Liver (tissue), 10 donors: ENCODE results near the gene SLC12A3. TPM values are rescaled to one million over a fixed set of nuclear protein-coding genes. Genes with fewer than 3 reads are reported as not detected.

Experiments
- DNase-seq: peaks from one replicate; pipeline ENCODE4 v3.0.0-alpha.2; 2017; ENCODE audit warnings: low spot score
- H3K27ac ChIP-seq, 2 donors: one replicate each; pipeline ENCODE4 v1.7.0; 2013; ENCODE audit warnings: inconsistent platforms in 2 of 2, low read length in 2 of 2, control low read depth in 1 of 2, low read depth in 1 of 2, mild to moderate bottlenecking in 1 of 2
- H3K27me3 ChIP-seq, 4 donors: one replicate each; pipeline versions ENCODE4 v1.6.1 to v1.7.0; 2013; ENCODE audit warnings: low read length in 3 of 4, inconsistent platforms in 1 of 4, mild to moderate bottlenecking in 1 of 4, moderate library complexity in 1 of 4; ENCODE audit not compliant: control insufficient read depth in 4 of 4, insufficient read depth in 4 of 4
- H3K36me3 ChIP-seq, 4 donors: one replicate each; pipeline versions ENCODE4 v1.6.1 to v1.7.0; 2013; ENCODE audit warnings: low read length in 3 of 4, mild to moderate bottlenecking in 3 of 4, low read depth in 1 of 4, moderate library complexity in 1 of 4; ENCODE audit not compliant: control insufficient read depth in 4 of 4, insufficient read depth in 3 of 4
- H3K4me1 ChIP-seq, 4 donors: one replicate each; pipeline versions ENCODE4 v1.6.1 to v1.7.0; 2013; ENCODE audit warnings: low read length in 3 of 4, mild to moderate bottlenecking in 3 of 4, moderate library complexity in 1 of 4; ENCODE audit not compliant: control insufficient read depth in 4 of 4, insufficient read depth in 4 of 4
- H3K4me3 ChIP-seq, 3 donors: one replicate each; pipeline versions ENCODE4 v1.6.1 to v1.7.0; 2013; ENCODE audit warnings: low read length in 3 of 3, control low read depth in 1 of 3, low read depth in 1 of 3, mild to moderate bottlenecking in 1 of 3
- H3K9ac ChIP-seq, 2 donors: one replicate each; pipeline ENCODE4 v1.7.0; 2013; ENCODE audit warnings: low read length in 2 of 2, mild to moderate bottlenecking in 2 of 2, moderate library complexity in 2 of 2, control low read depth in 1 of 2, low read depth in 1 of 2
- H3K9me3 ChIP-seq, 4 donors: one replicate each; pipeline versions ENCODE4 v1.6.1 to v1.7.0; 2013; ENCODE audit warnings: low read length in 3 of 4; ENCODE audit not compliant: control insufficient read depth in 4 of 4
- EGR1 ChIP-seq, 2 donors: IDR thresholded peaks; 2 replicates each; pipeline ENCODE4 v1.6.1; 2016 to 2018; ENCODE audit warnings: antibody characterized with exemption in 2 of 2, low read depth in 2 of 2
- FOXA1 ChIP-seq: IDR thresholded peaks from 2 replicates; pipeline ENCODE4 v1.6.1; 2016; ENCODE audit warnings: antibody characterized with exemption
- FOXA2 ChIP-seq: IDR thresholded peaks from 2 replicates; pipeline ENCODE4 v1.6.1; 2016; ENCODE audit warnings: antibody characterized with exemption
- GABPA ChIP-seq, 2 donors: IDR thresholded peaks in 1 of 2; conservative IDR thresholded peaks in 1 of 2; 2 replicates each; pipeline ENCODE4 v1.6.1; 2016; ENCODE audit warnings: antibody characterized with exemption in 2 of 2, mild to moderate bottlenecking in 1 of 2, moderate library complexity in 1 of 2
- HNF4A ChIP-seq, 2 donors: conservative IDR thresholded peaks; 2 replicates each; pipeline ENCODE4 v1.6.1; 2016; ENCODE audit warnings: antibody characterized with exemption in 2 of 2, mild to moderate bottlenecking in 2 of 2
- HNF4G ChIP-seq: IDR thresholded peaks from 2 replicates; pipeline ENCODE4 v1.6.1; 2016; ENCODE audit warnings: antibody characterized with exemption
- JUND ChIP-seq, 2 donors: IDR thresholded peaks; 2 replicates each; pipeline ENCODE4 v1.6.1; 2016; ENCODE audit warnings: antibody characterized with exemption in 2 of 2
- MAX ChIP-seq: IDR thresholded peaks from 2 replicates; pipeline ENCODE4 v1.6.1; 2016; ENCODE audit warnings: antibody characterized with exemption
- NR2F2 ChIP-seq: IDR thresholded peaks from 2 replicates; pipeline ENCODE4 v1.6.1; 2016; ENCODE audit warnings: antibody characterized with exemption
- RAD21 ChIP-seq, 2 donors: IDR thresholded peaks; 2 replicates each; pipeline ENCODE4 v1.6.1; 2016; ENCODE audit warnings: antibody characterized with exemption in 2 of 2, mild to moderate bottlenecking in 2 of 2
- RXRA ChIP-seq, 2 donors: IDR thresholded peaks; 2 replicates each; pipeline ENCODE4 v1.6.1; 2017 to 2018; ENCODE audit warnings: antibody characterized with exemption in 2 of 2, mild to moderate bottlenecking in 1 of 2
- SP1 ChIP-seq: IDR thresholded peaks from 2 replicates; pipeline ENCODE4 v1.6.1; 2018; ENCODE audit warnings: antibody characterized with exemption, mild to moderate bottlenecking
- TAF1 ChIP-seq: conservative IDR thresholded peaks from 2 replicates; pipeline ENCODE4 v1.6.1; 2016; ENCODE audit warnings: antibody characterized with exemption, mild to moderate bottlenecking
- YY1 ChIP-seq: IDR thresholded peaks from 2 replicates; pipeline ENCODE4 v1.6.1; 2016; ENCODE audit warnings: antibody characterized with exemption, mild to moderate bottlenecking
- WGBS: extraction: QIAGEN DNeasy Blood & Tissue Kit; methylation state at CpG from one replicate; pipeline ENCODE4 v1.1.7; 2013; 5-methylcytosine and 5-hydroxymethylcytosine counted together
- polyA plus RNA-seq, 2 donors: library from polyadenylated mRNA; stranded (reverse) in 1 of 2; unstranded in 1 of 2; fragments of 200-250 nt in 1 of 2; fragments of >200 nt in 1 of 2; fragmentation: Nextera tagmentation in 1 of 2; extraction: Ambion mirVana in 1 of 2; gene quantifications; one replicate each; pipeline versions ENCODE4 v1.2.1 to v1.2.3, GENCODE V29; 2013 to 2015
- small RNA-seq: library from RNA; depleted of rRNA; stranded (forward); fragments of <200 nt; gene quantifications from one replicate; pipeline ENCODE3, GENCODE V24; 2014
- total RNA-seq, 2 donors: library from RNA; depleted of rRNA; stranded (reverse); fragments of >200 nt; gene quantifications; one replicate each; pipeline ENCODE4 v1.2.3, GENCODE V29; 2014
- TF ChIP-seq, protein P1 (sequence below): IDR thresholded peaks from 2 replicates; pipeline ENCODE4 v1.6.1; 2016; ENCODE audit warnings: antibody characterized with exemption, mild to moderate bottlenecking
- TF ChIP-seq, protein P2 (sequence below): fragments of 150-350 bp; IDR thresholded peaks from 2 replicates; pipeline ENCODE4 v1.5.1; 2017; ENCODE audit warnings: improper control_type of control experiment, low read depth, low read length; ENCODE audit not compliant: missing input control
- TF ChIP-seq, protein P3 (sequence below): IDR thresholded peaks from 2 replicates; pipeline ENCODE4 v1.6.1; 2016; ENCODE audit warnings: antibody characterized with exemption
- TF ChIP-seq, protein P4 (sequence below): IDR thresholded peaks from 2 replicates; pipeline ENCODE4 v1.6.1; 2016; ENCODE audit warnings: antibody characterized with exemption
- donor health status: healthy.
- donor health status: healthy.
- donor health status: healthy.
- donor health status: healthy.
- donor health status: healthy.

The SLC12A3 gene
- total and polyA plus RNA-seq, 4 donors: 0.09 TPM; not detected in 3

- H3K36me3 ChIP-seq: no peaks in the 10 kb centered on the region
- peaks cover 0 to 18% (median 5%) of the 10 kb centered on the region in 4 donors for H3K4me1 ChIP-seq
- DNase-seq: peak; percentile 96
- H3K27me3 ChIP-seq: no peaks in the 10 kb centered on the region
- no peak overlapping the region for H3K4me3 ChIP-seq
- H3K9me3 ChIP-seq: no peaks in the 10 kb centered on the region
- 52% methylated on average over 30 of the region's 30 CpGs for WGBS
- H3K27ac ChIP-seq: peak overlapping the region; percentile 6 to 62
- TF ChIP-seq FOXA1 (no peak), MAX (no peak), HNF4G (no peak), YY1 (peak; percentile 30), HNF4A (conservative IDR thresholded peaks at IDR 0.05) (peak; percentile 46 to 52), SP1 (peak; percentile 42), TAF1 (no peak), RAD21 (IDR thresholded peaks at IDR 0.05) (peak; percentile 70 to 86), FOXA2 (no peak), JUND (IDR thresholded peaks at IDR 0.05) (peak in 1 of 2 donors; percentile 56), NR2F2 (peak; percentile 69), EGR1 (IDR thresholded peaks at IDR 0.05; ENCODE audit: low read depth in 2 of 2) (no peak), RXRA (IDR thresholded peaks at IDR 0.05) (peak; percentile 70 to 79), GABPA (IDR thresholded peaks at IDR 0.05 in 1 of 2, conservative IDR thresholded peaks at IDR 0.05 in 1 of 2) (no peak)
- TF ChIP-seq, protein P1, sequence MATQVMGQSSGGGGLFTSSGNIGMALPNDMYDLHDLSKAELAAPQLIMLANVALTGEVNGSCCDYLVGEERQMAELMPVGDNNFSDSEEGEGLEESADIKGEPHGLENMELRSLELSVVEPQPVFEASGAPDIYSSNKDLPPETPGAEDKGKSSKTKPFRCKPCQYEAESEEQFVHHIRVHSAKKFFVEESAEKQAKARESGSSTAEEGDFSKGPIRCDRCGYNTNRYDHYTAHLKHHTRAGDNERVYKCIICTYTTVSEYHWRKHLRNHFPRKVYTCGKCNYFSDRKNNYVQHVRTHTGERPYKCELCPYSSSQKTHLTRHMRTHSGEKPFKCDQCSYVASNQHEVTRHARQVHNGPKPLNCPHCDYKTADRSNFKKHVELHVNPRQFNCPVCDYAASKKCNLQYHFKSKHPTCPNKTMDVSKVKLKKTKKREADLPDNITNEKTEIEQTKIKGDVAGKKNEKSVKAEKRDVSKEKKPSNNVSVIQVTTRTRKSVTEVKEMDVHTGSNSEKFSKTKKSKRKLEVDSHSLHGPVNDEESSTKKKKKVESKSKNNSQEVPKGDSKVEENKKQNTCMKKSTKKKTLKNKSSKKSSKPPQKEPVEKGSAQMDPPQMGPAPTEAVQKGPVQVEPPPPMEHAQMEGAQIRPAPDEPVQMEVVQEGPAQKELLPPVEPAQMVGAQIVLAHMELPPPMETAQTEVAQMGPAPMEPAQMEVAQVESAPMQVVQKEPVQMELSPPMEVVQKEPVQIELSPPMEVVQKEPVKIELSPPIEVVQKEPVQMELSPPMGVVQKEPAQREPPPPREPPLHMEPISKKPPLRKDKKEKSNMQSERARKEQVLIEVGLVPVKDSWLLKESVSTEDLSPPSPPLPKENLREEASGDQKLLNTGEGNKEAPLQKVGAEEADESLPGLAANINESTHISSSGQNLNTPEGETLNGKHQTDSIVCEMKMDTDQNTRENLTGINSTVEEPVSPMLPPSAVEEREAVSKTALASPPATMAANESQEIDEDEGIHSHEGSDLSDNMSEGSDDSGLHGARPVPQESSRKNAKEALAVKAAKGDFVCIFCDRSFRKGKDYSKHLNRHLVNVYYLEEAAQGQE: no peak
- TF ChIP-seq, protein P2, sequence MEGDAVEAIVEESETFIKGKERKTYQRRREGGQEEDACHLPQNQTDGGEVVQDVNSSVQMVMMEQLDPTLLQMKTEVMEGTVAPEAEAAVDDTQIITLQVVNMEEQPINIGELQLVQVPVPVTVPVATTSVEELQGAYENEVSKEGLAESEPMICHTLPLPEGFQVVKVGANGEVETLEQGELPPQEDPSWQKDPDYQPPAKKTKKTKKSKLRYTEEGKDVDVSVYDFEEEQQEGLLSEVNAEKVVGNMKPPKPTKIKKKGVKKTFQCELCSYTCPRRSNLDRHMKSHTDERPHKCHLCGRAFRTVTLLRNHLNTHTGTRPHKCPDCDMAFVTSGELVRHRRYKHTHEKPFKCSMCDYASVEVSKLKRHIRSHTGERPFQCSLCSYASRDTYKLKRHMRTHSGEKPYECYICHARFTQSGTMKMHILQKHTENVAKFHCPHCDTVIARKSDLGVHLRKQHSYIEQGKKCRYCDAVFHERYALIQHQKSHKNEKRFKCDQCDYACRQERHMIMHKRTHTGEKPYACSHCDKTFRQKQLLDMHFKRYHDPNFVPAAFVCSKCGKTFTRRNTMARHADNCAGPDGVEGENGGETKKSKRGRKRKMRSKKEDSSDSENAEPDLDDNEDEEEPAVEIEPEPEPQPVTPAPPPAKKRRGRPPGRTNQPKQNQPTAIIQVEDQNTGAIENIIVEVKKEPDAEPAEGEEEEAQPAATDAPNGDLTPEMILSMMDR: peak; percentile 65
- TF ChIP-seq, protein P3, sequence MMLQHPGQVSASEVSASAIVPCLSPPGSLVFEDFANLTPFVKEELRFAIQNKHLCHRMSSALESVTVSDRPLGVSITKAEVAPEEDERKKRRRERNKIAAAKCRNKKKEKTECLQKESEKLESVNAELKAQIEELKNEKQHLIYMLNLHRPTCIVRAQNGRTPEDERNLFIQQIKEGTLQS: peak; percentile 42
- TF ChIP-seq, protein P4, sequence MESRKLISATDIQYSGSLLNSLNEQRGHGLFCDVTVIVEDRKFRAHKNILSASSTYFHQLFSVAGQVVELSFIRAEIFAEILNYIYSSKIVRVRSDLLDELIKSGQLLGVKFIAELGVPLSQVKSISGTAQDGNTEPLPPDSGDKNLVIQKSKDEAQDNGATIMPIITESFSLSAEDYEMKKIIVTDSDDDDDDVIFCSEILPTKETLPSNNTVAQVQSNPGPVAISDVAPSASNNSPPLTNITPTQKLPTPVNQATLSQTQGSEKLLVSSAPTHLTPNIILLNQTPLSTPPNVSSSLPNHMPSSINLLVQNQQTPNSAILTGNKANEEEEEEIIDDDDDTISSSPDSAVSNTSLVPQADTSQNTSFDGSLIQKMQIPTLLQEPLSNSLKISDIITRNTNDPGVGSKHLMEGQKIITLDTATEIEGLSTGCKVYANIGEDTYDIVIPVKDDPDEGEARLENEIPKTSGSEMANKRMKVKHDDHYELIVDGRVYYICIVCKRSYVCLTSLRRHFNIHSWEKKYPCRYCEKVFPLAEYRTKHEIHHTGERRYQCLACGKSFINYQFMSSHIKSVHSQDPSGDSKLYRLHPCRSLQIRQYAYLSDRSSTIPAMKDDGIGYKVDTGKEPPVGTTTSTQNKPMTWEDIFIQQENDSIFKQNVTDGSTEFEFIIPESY: no peak
- peak overlapping the region in 1 of 2 donors; percentile 44 for H3K9ac ChIP-seq
Measured at GRCh38 chr16:56964243-56965148, 99.5 kb downstream of the SLC12A3 start.

Small RNAs within 50 kb of the gene (small RNA-seq; reads per million reads assigned to genes)
- not detected for gene MIR138-2

Other genes with a start within 250 kb of the SLC12A3 start
- 1,000 to 10,000 TPM in 1 of 2 donors, 100 to 1,000 TPM in 1; 206 to 1,831 TPM for gene MT1E, start 239.4 kb upstream of the SLC12A3 start, total RNA-seq
- 1,000 to 10,000 TPM in 1 of 2 donors, 100 to 1,000 TPM in 1; 336 to 1,280 TPM for gene MT1E, start 239.4 kb upstream of the SLC12A3 start, polyA plus RNA-seq
- 100 to 1,000 TPM in 1 of 2 donors, 10 to 100 TPM in 1; 20.4 to 159 TPM for gene MT1M, start 232.5 kb upstream of the SLC12A3 start, total RNA-seq
- 100 to 1,000 TPM; 229 to 343 TPM for gene MT1M, start 232.5 kb upstream of the SLC12A3 start, polyA plus RNA-seq
- gene MT1A, start 226.5 kb upstream of the SLC12A3 start, total RNA-seq: 10 to 100 TPM; 10.1 to 21.9 TPM
- 100 to 1,000 TPM; 127 to 511 TPM for gene MT1A, start 226.5 kb upstream of the SLC12A3 start, polyA plus RNA-seq
- 1 to 10 TPM in 1 of 2 donors, not detected in 1; 1.5 TPM for gene MT1B, start 213.3 kb upstream of the SLC12A3 start, total RNA-seq
- gene MT1B, start 213.3 kb upstream of the SLC12A3 start, polyA plus RNA-seq: 1 to 10 TPM in 1 of 2 donors, not detected in 1; 1.2 TPM
- 100 to 1,000 TPM in 1 of 2 donors, 10 to 100 TPM in 1; 14.2 to 142 TPM for gene MT1F, start 207.2 kb upstream of the SLC12A3 start, total RNA-seq
- 100 to 1,000 TPM; 126 to 895 TPM for gene MT1F, start 207.2 kb upstream of the SLC12A3 start, polyA plus RNA-seq
- gene MT1G, start 197.1 kb upstream of the SLC12A3 start, total RNA-seq: 1,000 to 10,000 TPM in 1 of 2 donors, 100 to 1,000 TPM in 1; 152 to 2,353 TPM
- gene MT1G, start 197.1 kb upstream of the SLC12A3 start, polyA plus RNA-seq: 1,000 to 10,000 TPM; 4,443 to 9,444 TPM
- gene MT1H, start 195.4 kb upstream of the SLC12A3 start, total RNA-seq: 1,000 to 10,000 TPM in 1 of 2 donors, 1 to 10 TPM in 1; 4.4 to 1,396 TPM
- gene MT1H, start 195.4 kb upstream of the SLC12A3 start, polyA plus RNA-seq: 1,000 to 10,000 TPM in 1 of 2 donors, 100 to 1,000 TPM in 1; 479 to 1,775 TPM
- 100 to 1,000 TPM; 213 to 754 TPM for gene MT1X, start 182.7 kb upstream of the SLC12A3 start, total RNA-seq
- gene MT1X, start 182.7 kb upstream of the SLC12A3 start, polyA plus RNA-seq: 1,000 to 10,000 TPM; 2,051 to 3,979 TPM
- gene NUP93, start 135.1 kb upstream of the SLC12A3 start, total RNA-seq: 10 to 100 TPM; 11.3 to 31.8 TPM
- gene NUP93, start 135.1 kb upstream of the SLC12A3 start, polyA plus RNA-seq: 1 to 10 TPM; 8.2 to 8.4 TPM
- 100 to 1,000 TPM in 1 of 2 donors, 10 to 100 TPM in 1; 57.8 to 219 TPM for gene HERPUD1, start 66.9 kb downstream of the SLC12A3 start, total RNA-seq
- gene HERPUD1, start 66.9 kb downstream of the SLC12A3 start, polyA plus RNA-seq: 100 to 1,000 TPM in 1 of 2 donors, 10 to 100 TPM in 1; 98.5 to 138 TPM
- gene CETP, start 96.7 kb downstream of the SLC12A3 start, total RNA-seq: 10 to 100 TPM in 1 of 2 donors, 1 to 10 TPM in 1; 3.3 to 24.0 TPM
- 1 to 10 TPM; 4.1 to 8.5 TPM for gene CETP, start 96.7 kb downstream of the SLC12A3 start, polyA plus RNA-seq
- gene NLRC5, start 124.3 kb downstream of the SLC12A3 start, total RNA-seq: 10 to 100 TPM; 11.9 to 23.3 TPM
- gene NLRC5, start 124.3 kb downstream of the SLC12A3 start, polyA plus RNA-seq: 1 to 10 TPM; 4.7 to 5.6 TPM
- gene CPNE2, start 227.4 kb downstream of the SLC12A3 start, total RNA-seq: 10 to 100 TPM; 10.1 to 11.9 TPM
- gene CPNE2, start 227.4 kb downstream of the SLC12A3 start, polyA plus RNA-seq: 10 to 100 TPM in 1 of 2 donors, 1 to 10 TPM in 1; 6.8 to 14.6 TPM